ENCODE measurements around the gene EFTUD2.

The EFTUD2 gene

GRCh38 chr17:44804302-44805089, 94.7 kb downstream of the EFTUD2 start:
- no peak for DNase-seq

DNA sequence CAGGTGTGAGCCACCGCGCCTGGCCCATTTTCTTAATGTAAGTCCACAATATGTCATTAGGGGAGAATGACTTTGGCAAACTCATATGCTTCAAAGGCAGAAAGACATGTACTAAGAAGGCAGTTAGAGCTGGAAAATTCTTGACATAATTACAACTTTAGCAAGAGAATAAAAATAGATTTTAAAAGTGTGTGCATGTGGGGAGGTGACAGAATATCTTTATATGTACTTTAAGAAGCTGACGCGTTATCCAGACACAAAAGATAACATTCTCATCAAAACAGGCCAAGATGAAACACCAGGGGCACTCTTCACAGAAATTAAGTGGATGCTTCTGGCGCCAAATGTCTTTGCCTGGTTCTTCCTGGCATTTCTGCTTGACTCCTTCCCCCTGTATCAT, 97.4 kb downstream of the EFTUD2 start:
- DNase-seq: no peak
